Gastrocnemius medialis (tissue), 4 donors: ENCODE data around the gene SIGLECL1.

Experiments
- POLR2A ChIP-seq, 2 donors: fragments of 450-650 bp; IDR thresholded peaks; one replicate each; pipeline ENCODE4 v1.6.1; 2017; ENCODE audit warnings: antibody characterized with exemption in 2 of 2, mild to moderate bottlenecking in 2 of 2, moderate library complexity in 2 of 2
- TF ChIP-seq, protein P1 (sequence below), 5 experiments: fragments of 450-650 bp in 3 of 5; fragments of 200-600 bp in 2 of 5; sonication (generic) in 2 of 5; IDR thresholded peaks in 4 of 5; conservative IDR thresholded peaks in 1 of 5; 1 replicate in 4 of 5; 2 replicates in 1 of 5; pipeline ENCODE4 v1.5.1; 2016 to 2019; ENCODE audit warnings: antibody characterized with exemption in 5 of 5, mild to moderate bottlenecking in 3 of 5, moderate library complexity in 3 of 5

GRCh38 chr19:51224163-51224641 lies 26.7 kb upstream of the SIGLECL1 start:
- TF ChIP-seq, protein P1, sequence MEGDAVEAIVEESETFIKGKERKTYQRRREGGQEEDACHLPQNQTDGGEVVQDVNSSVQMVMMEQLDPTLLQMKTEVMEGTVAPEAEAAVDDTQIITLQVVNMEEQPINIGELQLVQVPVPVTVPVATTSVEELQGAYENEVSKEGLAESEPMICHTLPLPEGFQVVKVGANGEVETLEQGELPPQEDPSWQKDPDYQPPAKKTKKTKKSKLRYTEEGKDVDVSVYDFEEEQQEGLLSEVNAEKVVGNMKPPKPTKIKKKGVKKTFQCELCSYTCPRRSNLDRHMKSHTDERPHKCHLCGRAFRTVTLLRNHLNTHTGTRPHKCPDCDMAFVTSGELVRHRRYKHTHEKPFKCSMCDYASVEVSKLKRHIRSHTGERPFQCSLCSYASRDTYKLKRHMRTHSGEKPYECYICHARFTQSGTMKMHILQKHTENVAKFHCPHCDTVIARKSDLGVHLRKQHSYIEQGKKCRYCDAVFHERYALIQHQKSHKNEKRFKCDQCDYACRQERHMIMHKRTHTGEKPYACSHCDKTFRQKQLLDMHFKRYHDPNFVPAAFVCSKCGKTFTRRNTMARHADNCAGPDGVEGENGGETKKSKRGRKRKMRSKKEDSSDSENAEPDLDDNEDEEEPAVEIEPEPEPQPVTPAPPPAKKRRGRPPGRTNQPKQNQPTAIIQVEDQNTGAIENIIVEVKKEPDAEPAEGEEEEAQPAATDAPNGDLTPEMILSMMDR (IDR thresholded peaks at IDR 0.05 in 4 of 5, conservative IDR thresholded peaks at IDR 0.05 in 1 of 5) = no peak
- no peak for TF ChIP-seq POLR2A (IDR thresholded peaks at IDR 0.05)
